Right lobe of liver (tissue), 6 donors: ENCODE results near the gene DPH1. TPM values are rescaled to one million over a fixed set of nuclear protein-coding genes. Genes with fewer than 3 reads are reported as not detected.

Source experiments
- ATAC-seq, 4 donors: fragments of 200-7000 bp; cut with Tn5 transposase; one replicate each; pipeline ENCODE4 v1.9.1; 2020; ENCODE audit warnings: mild to moderate bottlenecking in 4 of 4, moderate library complexity in 4 of 4
- DNase-seq, 3 donors: peaks; one replicate each; pipeline ENCODE4 v3.0.0-alpha.2; 2020
- H3K27ac ChIP-seq, 3 donors: fragments of 200-600 bp; one replicate each; pipeline ENCODE4 v1.8.0; 2022
- H3K27me3 ChIP-seq, 2 donors: fragments of 200-600 bp; one replicate each; pipeline ENCODE4 v1.8.0; 2022
- H3K36me3 ChIP-seq, 4 donors: fragments of 200-600 bp; sonication (generic) in 1 of 4; one replicate each; pipeline versions ENCODE4 v1.5.1 to v1.8.0; 2017 to 2022; ENCODE audit warnings: control low read depth in 1 of 4
- H3K4me1 ChIP-seq, 4 donors: fragments of 200-600 bp; sonication (generic) in 1 of 4; one replicate each; pipeline versions ENCODE4 v1.5.1 to v1.8.0; 2017 to 2022; ENCODE audit warnings: control low read depth in 1 of 4
- H3K4me3 ChIP-seq, 3 donors: fragments of 200-600 bp; one replicate each; pipeline ENCODE4 v1.8.0; 2022
- H3K9me3 ChIP-seq, 4 donors: fragments of 200-600 bp; sonication (generic) in 1 of 4; one replicate each; pipeline versions ENCODE4 v1.5.1 to v1.8.0; 2017 to 2022; ENCODE audit warnings: control low read depth in 1 of 4
- CTCF ChIP-seq, 4 donors: fragments of 200-600 bp in 3 of 4; fragments of 450-650 bp in 1 of 4; IDR thresholded peaks; one replicate each; pipeline versions ENCODE4 v1.5.1 to v1.8.0; 2016 to 2022; ENCODE audit warnings: antibody characterized with exemption in 4 of 4, mild to moderate bottlenecking in 2 of 4
- POLR2A ChIP-seq: fragments of 450-650 bp; IDR thresholded peaks from one replicate; pipeline ENCODE4 v1.6.1; 2017; ENCODE audit warnings: antibody characterized with exemption, mild to moderate bottlenecking
- WGBS: methylation state at CpG from one replicate; pipeline ENCODE4 v1.1.6; 2018; ENCODE audit warnings: low coverage, low lambda C conversion rate; ENCODE audit not compliant: insufficient coverage; ENCODE audit errors: missing lambda C conversion rate; 5-methylcytosine and 5-hydroxymethylcytosine counted together
- intact Hi-C, 2 donors: fragments of 100-400 bp; cut with DNase I; formaldehyde crosslinking; loops; one replicate each; pipeline versions ENCODE4 v1.11.2 to v1.14.1; 2022
- total RNA-seq, 6 experiments: library from RNA; depleted of rRNA in 2 of 6; stranded (reverse); fragments of >200 nt in 2 of 6; fragmentation: NEBNext Ultra II Directional in 3 of 6; extraction: Animal tissue kit (Norgen Biotek cat#: 25700) in 3 of 6; gene quantifications; one replicate each; pipeline versions ENCODE4 v1.1.0 to v1.2.4, GENCODE V29; 2016 to 2023
- donor health status: DM: no; HTN: yes; CAD: no.
- donor health status: DM: no; HTN: no; CAD: no.
- donor health status: DM: no; HTN: no; CAD: no.
- donor health status: DM: no; HTN: yes; CAD: no.
- donor health status: DM: no; HTN: yes; CAD: no.

The DPH1 gene
- total RNA-seq, 6 experiments from 2014 or later: 20.0 to 41.1 (median 25.4) TPM

- DNase-seq (no peak), ATAC-seq (no peak)
- H3K36me3 ChIP-seq: no peaks in the 10 kb centered on the region
- intact Hi-C loops: no loop called here
- TF ChIP-seq POLR2A (no peak), CTCF (IDR thresholded peaks at IDR 0.05) (no peak)
- H3K4me1 ChIP-seq: peaks cover 0 to 42% (median 3%) of the 10 kb centered on the region in 4 donors
- H3K27me3 ChIP-seq: no peaks in the 10 kb centered on the region
- H3K27ac ChIP-seq: peak overlapping the region in 2 of 3 donors; percentile 47 to 71
- H3K9me3 ChIP-seq: no peaks in the 10 kb centered on the region
- no CpG with 5 or more reads among the region's 6 CpGs for WGBS
- no peak overlapping the region for H3K4me3 ChIP-seq
Observed at GRCh38 chr17:2068031-2068518, 38.1 kb downstream of the DPH1 start.

GRCh38 chr17:2068519-2069051 is 38.6 kb downstream of the DPH1 start:
- Histone ChIP-seq H3K27me3 (no peaks in the 10 kb centered on the region), H3K9me3 (no peaks in the 10 kb centered on the region), H3K4me1 (peaks cover 0 to 38% (median 3%) of the 10 kb centered on the region in 4 donors), H3K4me3 (no peak overlapping the region), H3K27ac (peak overlapping the region in 2 of 3 donors; percentile 21 to 71), H3K36me3 (no peaks in the 10 kb centered on the region)
- TF ChIP-seq POLR2A (no peak), CTCF (IDR thresholded peaks at IDR 0.05) (no peak)
- DNase-seq (no peak), ATAC-seq (no peak)
- intact Hi-C loops: no loop called here
- WGBS: 96% methylated on average over 3 of the region's 15 CpGs

GRCh38 chr17:2070241-2071023 is 40.5 kb downstream of the DPH1 start:
- ATAC-seq: peak; percentile 64 to 79 (median 76)

GRCh38 chr17:2071024-2071385 is 41.1 kb downstream of the DPH1 start:
- no peaks in the 10 kb centered on the region for H3K36me3 ChIP-seq
- ATAC-seq: no peak
- DNase-seq: no peak
- 79% methylated on average over 5 of the region's 6 CpGs for WGBS
- H3K27ac ChIP-seq: peak overlapping the region; percentile 61 to 72 (median 63)
- no peak overlapping the region for H3K4me3 ChIP-seq
- TF ChIP-seq POLR2A: no peak
- TF ChIP-seq CTCF (IDR thresholded peaks at IDR 0.05): no peak
- H3K9me3 ChIP-seq: no peaks in the 10 kb centered on the region
- peaks cover 0 to 27% (median 0%) of the 10 kb centered on the region in 4 donors for H3K4me1 ChIP-seq
- intact Hi-C loops: no loop called here
- no peaks in the 10 kb centered on the region for H3K27me3 ChIP-seq

More at GRCh38 chr17:2070241-2071023, 40.5 kb downstream of the DPH1 start:
- Histone ChIP-seq H3K4me3 (no peak overlapping the region), H3K9me3 (no peaks in the 10 kb centered on the region), H3K36me3 (no peaks in the 10 kb centered on the region), H3K4me1 (peaks cover 0 to 29% (median 0%) of the 10 kb centered on the region in 4 donors), H3K27ac (peak overlapping the region; percentile 61 to 72 (median 63)), H3K27me3 (no peaks in the 10 kb centered on the region)
- TF ChIP-seq CTCF (IDR thresholded peaks at IDR 0.05) (peak in 2 of 4 donors; percentile 14 to 30), POLR2A (no peak)
- 20% methylated on average over 3 of the region's 13 CpGs for WGBS
- peak; percentile 84 to 90 (median 89) for DNase-seq
- intact Hi-C loops: no loop called here
